Prostate gland (tissue), 2 donors: Measurements from ENCODE around the gene PTGES. TPM values are rescaled to one million over a fixed set of nuclear protein-coding genes. Genes with fewer than 3 reads are reported as not detected.
A peak's percentile ranks its signal among the peaks of the same experiment; 100 is the strongest.

ENCODE experiments used
- DNase-seq: peaks from one replicate; pipeline ENCODE4 v3.0.0-alpha.2; 2019; ENCODE audit warnings: low spot score
- H3K27ac ChIP-seq, 2 donors: fragments of 200-600 bp; sonication (generic); 2 replicates each; pipeline ENCODE4 v1.5.1; 2017 to 2019
- H3K27me3 ChIP-seq: fragments of 200-600 bp; sonication (generic); replicated peaks from 2 replicates; pipeline ENCODE4 v1.5.1; 2019; ENCODE audit not compliant: insufficient read depth
- H3K36me3 ChIP-seq, 2 donors: fragments of 200-600 bp; sonication (generic); 1 replicate in 1 of 2; 2 replicates in 1 of 2; pipeline versions ENCODE4 v1.5.1 to v1.8.1; 2017 to 2019
- H3K4me1 ChIP-seq: fragments of 200-600 bp; sonication (generic); replicated peaks from 2 replicates; pipeline ENCODE4 v1.5.1; 2019
- H3K4me3 ChIP-seq, 2 donors: fragments of 200-600 bp; sonication (generic); 2 replicates each; pipeline ENCODE4 v1.5.1; 2017 to 2019
- H3K9me3 ChIP-seq: fragments of 200-600 bp; sonication (generic); 2 replicates; pipeline ENCODE4 v1.5.1; 2017
- CTCF ChIP-seq, 4 experiments: fragments of 200-600 bp in 2 of 4; fragments of 450-650 bp in 2 of 4; sonication (generic) in 2 of 4; IDR thresholded peaks; 1 replicate in 3 of 4; 2 replicates in 1 of 4; pipeline ENCODE4 v1.5.1; 2016 to 2019; ENCODE audit warnings: antibody characterized with exemption in 4 of 4, mild to moderate bottlenecking in 2 of 4, moderate library complexity in 2 of 4
- POLR2A ChIP-seq: fragments of 450-650 bp; IDR thresholded peaks from one replicate; pipeline ENCODE4 v1.6.1; 2016; ENCODE audit warnings: antibody characterized with exemption, mild to moderate bottlenecking
- POLR2AphosphoS5 ChIP-seq: sonication (generic); formaldehyde crosslinking; IDR thresholded peaks from one replicate; pipeline ENCODE4 v1.6.1; 2017; ENCODE audit warnings: antibody characterized with exemption
- WGBS: methylation state at CpG from one replicate; pipeline ENCODE4 v1.1.5; 2018; 5-methylcytosine and 5-hydroxymethylcytosine counted together
- intact Hi-C: fragments of 100-400 bp; cut with DNase I; formaldehyde crosslinking; loops from one replicate; pipeline ENCODE4 v1.14.2; 2022
- total RNA-seq, 2 donors: library from RNA; depleted of rRNA; stranded (reverse); fragments of >200 nt; gene quantifications; one replicate each; pipeline ENCODE4 v1.1.0, GENCODE V29; 2016

Gene PTGES
- total RNA-seq, 2 donors from 2014 or later: 3.9 to 19.9 TPM

GRCh38 chr9:129710169-129710453 is 42.7 kb downstream of the PTGES start:
- Histone ChIP-seq H3K4me1 (peaks cover 5% of the 10 kb centered on the region), H3K4me3 (no peak overlapping the region)

GRCh38 chr9:129709438-129710168 is 43.2 kb downstream of the PTGES start:
- no peaks in the 10 kb centered on the region for H3K27me3 ChIP-seq
- DNase-seq: no peak
- no peak overlapping the region for H3K27ac ChIP-seq
- peaks cover 5% of the 10 kb centered on the region for H3K4me1 ChIP-seq
- H3K4me3 ChIP-seq: no peak overlapping the region
- TF ChIP-seq CTCF (IDR thresholded peaks at IDR 0.05) (no peak), POLR2AphosphoS5 (no peak)
- WGBS: 62% methylated on average over 17 of the region's 17 CpGs
- intact Hi-C loops: no loop called here
- no peaks in the 10 kb centered on the region for H3K9me3 ChIP-seq
- H3K36me3 ChIP-seq: no peaks in the 10 kb centered on the region

More at GRCh38 chr9:129710169-129710453, 42.7 kb downstream of the PTGES start:
- no peaks in the 10 kb centered on the region for H3K9me3 ChIP-seq
- intact Hi-C loops: no loop called here
- 95% methylated on average over 3 of the region's 3 CpGs for WGBS
- TF ChIP-seq CTCF (IDR thresholded peaks at IDR 0.05): no peak
- no peak for TF ChIP-seq POLR2AphosphoS5
- DNase-seq: no peak
- H3K27ac ChIP-seq: no peak overlapping the region
- no peaks in the 10 kb centered on the region for H3K36me3 ChIP-seq
- no peaks in the 10 kb centered on the region for H3K27me3 ChIP-seq

- Histone ChIP-seq H3K4me3 (no peak overlapping the region), H3K27ac (no peak overlapping the region), H3K9me3 (no peaks in the 10 kb centered on the region), H3K36me3 (no peaks in the 10 kb centered on the region), H3K4me1 (peaks cover 5% of the 10 kb centered on the region), H3K27me3 (no peaks in the 10 kb centered on the region)
- DNase-seq: no peak
- 79% methylated on average over 6 of the region's 6 CpGs for WGBS
- TF ChIP-seq CTCF (IDR thresholded peaks at IDR 0.05) (no peak), POLR2AphosphoS5 (no peak), POLR2A (no peak)
- intact Hi-C loops: no loop called here
Measured at GRCh38 chr9:129708793-129709192, 44.0 kb downstream of the PTGES start.

- intact Hi-C loops: no loop called here
- WGBS: 49% methylated on average over 8 of the region's 8 CpGs
- no peaks in the 10 kb centered on the region for H3K36me3 ChIP-seq
- peak overlapping the region in 1 of 2 donors; percentile 18 for H3K27ac ChIP-seq
- no peaks in the 10 kb centered on the region for H3K9me3 ChIP-seq
- no peak overlapping the region for H3K4me3 ChIP-seq
- TF ChIP-seq POLR2AphosphoS5 (no peak), CTCF (IDR thresholded peaks at IDR 0.05) (no peak), POLR2A (no peak)
- no peaks in the 10 kb centered on the region for H3K27me3 ChIP-seq
- no peak for DNase-seq
- no peaks in the 10 kb centered on the region for H3K4me1 ChIP-seq
Measured at GRCh38 chr9:129704807-129705206, 48.0 kb downstream of the PTGES start.

- Histone ChIP-seq H3K36me3 (no peaks in the 10 kb centered on the region), H3K27me3 (no peaks in the 10 kb centered on the region), H3K27ac (peak overlapping the region in 1 of 2 donors; percentile 41), H3K4me3 (no peak overlapping the region), H3K9me3 (no peaks in the 10 kb centered on the region), H3K4me1 (no peaks in the 10 kb centered on the region)
- 51% methylated on average over 17 of the region's 17 CpGs for WGBS
- intact Hi-C loops: no loop called here
- TF ChIP-seq POLR2AphosphoS5 (no peak), CTCF (IDR thresholded peaks at IDR 0.05) (no peak), POLR2A (no peak)
- DNase-seq: no peak
Measured at GRCh38 chr9:129703667-129704355, 49.0 kb downstream of the PTGES start.
